Measurements from ENCODE around the gene DZIP3. TPM values are rescaled to one million over a fixed set of nuclear protein-coding genes. Genes with fewer than 3 reads are reported as not detected.

Gene DZIP3
- total RNA-seq, 1 donor from 2014 or later = 44.3 TPM

DNA sequence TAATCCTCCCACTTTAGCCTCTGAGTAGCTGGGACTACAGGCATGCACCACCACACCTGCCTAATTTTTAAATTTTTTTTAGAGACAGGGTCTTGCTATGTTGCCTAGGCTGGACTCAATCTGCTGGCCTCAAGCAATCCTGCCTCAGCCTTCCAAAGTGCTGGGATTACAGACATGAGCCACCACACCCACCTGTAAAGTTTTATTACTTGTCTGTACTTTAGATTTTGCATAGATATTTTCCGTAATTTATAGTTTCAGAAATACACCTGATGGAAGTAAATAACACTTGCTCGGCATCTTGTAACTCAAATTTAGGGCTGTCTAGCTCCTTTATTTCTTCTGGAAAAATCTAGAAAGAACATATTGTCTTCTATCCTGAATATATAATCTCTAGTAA is 5.8 kb downstream of the DZIP3 start:
- H3K4me3 Mint-ChIP-seq (ENCODE audit: unreplicated experiment) = no peak overlapping the region
- no peak for DNase-seq
- TF ChIP-seq, protein P1, sequence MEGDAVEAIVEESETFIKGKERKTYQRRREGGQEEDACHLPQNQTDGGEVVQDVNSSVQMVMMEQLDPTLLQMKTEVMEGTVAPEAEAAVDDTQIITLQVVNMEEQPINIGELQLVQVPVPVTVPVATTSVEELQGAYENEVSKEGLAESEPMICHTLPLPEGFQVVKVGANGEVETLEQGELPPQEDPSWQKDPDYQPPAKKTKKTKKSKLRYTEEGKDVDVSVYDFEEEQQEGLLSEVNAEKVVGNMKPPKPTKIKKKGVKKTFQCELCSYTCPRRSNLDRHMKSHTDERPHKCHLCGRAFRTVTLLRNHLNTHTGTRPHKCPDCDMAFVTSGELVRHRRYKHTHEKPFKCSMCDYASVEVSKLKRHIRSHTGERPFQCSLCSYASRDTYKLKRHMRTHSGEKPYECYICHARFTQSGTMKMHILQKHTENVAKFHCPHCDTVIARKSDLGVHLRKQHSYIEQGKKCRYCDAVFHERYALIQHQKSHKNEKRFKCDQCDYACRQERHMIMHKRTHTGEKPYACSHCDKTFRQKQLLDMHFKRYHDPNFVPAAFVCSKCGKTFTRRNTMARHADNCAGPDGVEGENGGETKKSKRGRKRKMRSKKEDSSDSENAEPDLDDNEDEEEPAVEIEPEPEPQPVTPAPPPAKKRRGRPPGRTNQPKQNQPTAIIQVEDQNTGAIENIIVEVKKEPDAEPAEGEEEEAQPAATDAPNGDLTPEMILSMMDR (IDR thresholded peaks at IDR 0.05; ENCODE audit: partially characterized antibody, unreplicated experiment) = no peak
- peaks cover 10% of the 10 kb centered on the region for H3K4me1 Mint-ChIP-seq (ENCODE audit: low read depth, unreplicated experiment)
- H3K27me3 Mint-ChIP-seq (ENCODE audit: unreplicated experiment) = no peaks in the 10 kb centered on the region
- H3K36me3 Mint-ChIP-seq (ENCODE audit: unreplicated experiment) = no peaks in the 10 kb centered on the region
- H3K27ac Mint-ChIP-seq (ENCODE audit: unreplicated experiment) = no peak overlapping the region
- no peaks in the 10 kb centered on the region for H3K9me3 Mint-ChIP-seq (ENCODE audit: unreplicated experiment)

- DNase-seq = no peak
- H3K4me1 Mint-ChIP-seq (ENCODE audit: low read depth, unreplicated experiment) = peaks cover 6% of the 10 kb centered on the region
- TF ChIP-seq, protein P1 (IDR thresholded peaks at IDR 0.05; ENCODE audit: partially characterized antibody, unreplicated experiment) = no peak
- H3K36me3 Mint-ChIP-seq (ENCODE audit: unreplicated experiment) = no peaks in the 10 kb centered on the region
- H3K4me3 Mint-ChIP-seq (ENCODE audit: unreplicated experiment) = no peak overlapping the region
- no peaks in the 10 kb centered on the region for H3K9me3 Mint-ChIP-seq (ENCODE audit: unreplicated experiment)
- no peak overlapping the region for H3K27ac Mint-ChIP-seq (ENCODE audit: unreplicated experiment)
- H3K27me3 Mint-ChIP-seq (ENCODE audit: unreplicated experiment) = no peaks in the 10 kb centered on the region
Observed at GRCh38 chr3:108598375-108598774, 8.9 kb downstream of the DZIP3 start.

- no peak overlapping the region for H3K27ac Mint-ChIP-seq (ENCODE audit: unreplicated experiment)
- DNase-seq = no peak
- H3K36me3 Mint-ChIP-seq (ENCODE audit: unreplicated experiment) = no peaks in the 10 kb centered on the region
- no peaks in the 10 kb centered on the region for H3K9me3 Mint-ChIP-seq (ENCODE audit: unreplicated experiment)
- peaks cover 10% of the 10 kb centered on the region for H3K4me1 Mint-ChIP-seq (ENCODE audit: low read depth, unreplicated experiment)
- no peaks in the 10 kb centered on the region for H3K27me3 Mint-ChIP-seq (ENCODE audit: unreplicated experiment)
- no peak overlapping the region for H3K4me3 Mint-ChIP-seq (ENCODE audit: unreplicated experiment)
- TF ChIP-seq, protein P1 (IDR thresholded peaks at IDR 0.05; ENCODE audit: partially characterized antibody, unreplicated experiment) = no peak
Observed at GRCh38 chr3:108599677-108600409, 10.3 kb downstream of the DZIP3 start.

DNA sequence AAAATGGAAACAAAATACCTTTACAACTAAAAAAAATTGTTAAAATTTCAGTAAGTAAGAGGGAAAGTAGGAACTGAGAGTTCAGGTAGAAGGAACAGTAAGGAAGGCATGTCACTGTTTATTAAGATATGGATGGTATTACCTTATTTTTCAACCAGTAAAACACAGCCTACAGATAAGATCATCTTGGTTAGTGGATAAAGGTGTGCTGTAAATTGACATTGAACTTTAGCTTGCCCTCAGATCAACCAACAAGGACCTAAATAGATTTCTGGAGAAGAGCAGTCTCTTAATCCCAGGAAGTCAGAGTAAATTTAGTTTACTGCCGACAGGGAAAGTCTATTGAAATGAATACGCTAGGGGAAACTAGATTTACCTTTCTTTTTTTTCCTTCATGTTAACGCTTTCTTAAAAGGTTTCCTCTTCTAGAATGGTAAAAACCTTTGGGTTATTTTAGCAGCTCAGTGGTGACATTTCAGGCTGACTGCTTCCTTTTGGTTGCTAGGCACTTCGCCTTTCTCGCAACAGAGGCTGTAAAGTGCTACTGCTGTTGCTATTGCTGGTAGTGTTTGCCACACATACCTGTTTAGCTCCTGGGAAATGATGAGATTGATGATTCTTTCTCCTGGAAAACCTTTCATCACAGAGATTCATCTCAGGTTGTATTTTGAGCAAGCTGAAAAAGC is 12.9 kb downstream of the DZIP3 start:
- DNase-seq = no peak
- Mint-ChIP-seq H3K27ac (ENCODE audit: unreplicated experiment) (peak overlapping the region; percentile 74), H3K9me3 (ENCODE audit: unreplicated experiment) (no peaks in the 10 kb centered on the region), H3K27me3 (ENCODE audit: unreplicated experiment) (no peaks in the 10 kb centered on the region), H3K36me3 (ENCODE audit: unreplicated experiment) (no peaks in the 10 kb centered on the region), H3K4me3 (ENCODE audit: unreplicated experiment) (no peak overlapping the region), H3K4me1 (ENCODE audit: low read depth, unreplicated experiment) (peaks cover 10% of the 10 kb centered on the region)
- TF ChIP-seq, protein P1 (IDR thresholded peaks at IDR 0.05; ENCODE audit: partially characterized antibody, unreplicated experiment) = no peak

- Mint-ChIP-seq H3K36me3 (ENCODE audit: unreplicated experiment) (no peaks in the 10 kb centered on the region), H3K4me1 (ENCODE audit: low read depth, unreplicated experiment) (peaks cover 10% of the 10 kb centered on the region), H3K27ac (ENCODE audit: unreplicated experiment) (peak overlapping the region; percentile 74), H3K4me3 (ENCODE audit: unreplicated experiment) (no peak overlapping the region), H3K27me3 (ENCODE audit: unreplicated experiment) (no peaks in the 10 kb centered on the region), H3K9me3 (ENCODE audit: unreplicated experiment) (no peaks in the 10 kb centered on the region)
- TF ChIP-seq, protein P1 (IDR thresholded peaks at IDR 0.05; ENCODE audit: partially characterized antibody, unreplicated experiment) = no peak
- DNase-seq = no peak
Observed at GRCh38 chr3:108602935-108603294, 13.4 kb downstream of the DZIP3 start.
